ENCODE data around the gene MROH8.
"Not testable (repeated sequence)": the region's sequence is repeated elsewhere in the genome, so short reads cannot be mapped to it uniquely, and the experiment has no call there.

Gene MROH8

DNA sequence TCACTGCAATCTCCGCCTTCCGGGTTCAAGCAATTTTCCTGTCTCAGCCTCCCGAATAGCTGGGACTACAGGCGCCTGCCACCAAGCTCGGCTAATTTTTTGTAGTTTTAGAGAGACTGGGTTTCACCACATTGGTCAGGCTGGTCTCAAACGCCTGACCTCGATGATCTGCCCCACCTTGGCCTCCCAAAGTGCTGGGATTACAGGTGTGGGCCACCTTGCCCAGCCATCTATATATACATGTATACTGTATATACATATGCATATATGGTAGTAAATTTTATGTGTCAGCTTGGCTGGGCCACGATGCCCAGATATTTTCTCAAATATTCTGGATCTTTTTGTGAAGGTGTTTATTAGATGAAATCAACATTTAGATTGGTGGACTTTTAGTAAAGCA is 102.3 kb downstream of the MROH8 start:
- DNase-seq: no peak

DNA sequence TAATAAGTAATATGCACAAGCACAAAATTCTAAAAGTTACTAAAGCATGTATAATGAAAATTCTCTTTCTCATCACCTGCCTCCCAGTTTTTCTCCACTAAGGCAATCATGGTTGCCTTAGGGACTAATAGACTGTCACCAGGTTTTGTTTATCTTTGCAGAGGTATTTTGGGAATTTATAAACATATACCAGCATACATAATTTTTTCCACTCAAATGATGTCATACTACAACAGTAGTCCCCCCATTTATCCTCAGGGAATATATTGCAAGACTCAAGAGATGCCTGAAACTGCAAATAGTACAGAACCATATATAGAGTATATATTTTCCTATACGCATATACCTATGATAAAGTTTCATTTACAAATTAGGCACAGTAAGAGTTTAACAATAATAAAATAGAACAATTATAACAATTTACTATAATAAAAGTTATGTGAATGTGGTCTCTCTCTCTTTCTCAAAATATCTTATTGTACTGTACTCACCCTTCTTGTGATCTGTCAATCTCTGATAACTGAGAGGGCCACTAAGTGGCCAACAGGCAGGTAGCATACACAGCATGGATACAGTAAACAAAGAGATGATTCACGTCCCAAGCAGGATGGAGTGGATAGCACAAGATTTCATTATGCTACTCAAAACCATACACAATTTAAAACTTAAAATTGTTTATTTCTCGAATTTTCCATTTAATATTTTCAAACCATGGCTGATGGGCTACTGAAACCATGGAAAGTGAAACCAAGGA is 103.2 kb downstream of the MROH8 start:
- no peak for DNase-seq

DNA sequence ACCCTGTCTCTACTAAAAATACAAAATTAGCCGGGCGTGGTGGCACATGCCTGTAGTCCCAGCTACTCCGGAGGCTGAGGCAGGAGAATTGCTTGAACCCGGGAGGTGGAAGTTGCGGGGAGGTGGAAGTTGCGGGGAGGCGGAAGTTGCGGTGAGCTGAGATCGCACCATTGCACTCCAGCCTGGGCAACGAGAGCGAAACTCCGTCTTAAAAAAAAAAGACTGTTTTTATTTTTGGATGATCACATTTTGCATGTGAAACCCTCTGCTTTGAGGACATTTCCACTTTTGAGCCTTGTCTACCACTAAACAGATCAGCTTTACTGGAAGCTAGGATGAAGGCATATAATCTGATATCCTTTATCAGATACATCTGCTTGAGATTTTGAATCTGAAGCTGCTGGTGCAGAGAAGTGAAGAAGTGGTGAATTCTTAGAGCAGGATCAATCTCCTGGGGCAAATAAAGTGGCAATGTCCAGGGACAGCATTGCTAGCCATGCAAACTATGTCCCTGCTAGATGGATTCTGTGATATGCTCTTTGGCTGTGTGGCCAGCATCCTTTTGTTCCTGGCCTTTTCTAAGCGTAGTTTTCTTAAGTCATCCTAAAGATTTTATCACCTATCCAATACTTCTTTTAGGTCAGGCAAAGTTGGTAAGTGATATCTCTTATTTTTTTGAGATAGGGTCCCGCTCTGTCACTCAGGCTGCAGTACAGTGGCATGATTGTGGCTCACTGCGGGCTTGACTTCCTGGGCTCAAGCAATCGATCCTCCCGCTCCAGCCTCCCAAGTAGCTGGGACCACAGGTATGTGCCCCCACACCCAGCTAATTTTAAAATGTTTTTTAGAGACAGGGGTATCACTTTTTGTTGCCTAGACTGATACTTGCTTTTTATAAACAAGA is 106.8 kb downstream of the MROH8 start:
- no peak for DNase-seq

DNA sequence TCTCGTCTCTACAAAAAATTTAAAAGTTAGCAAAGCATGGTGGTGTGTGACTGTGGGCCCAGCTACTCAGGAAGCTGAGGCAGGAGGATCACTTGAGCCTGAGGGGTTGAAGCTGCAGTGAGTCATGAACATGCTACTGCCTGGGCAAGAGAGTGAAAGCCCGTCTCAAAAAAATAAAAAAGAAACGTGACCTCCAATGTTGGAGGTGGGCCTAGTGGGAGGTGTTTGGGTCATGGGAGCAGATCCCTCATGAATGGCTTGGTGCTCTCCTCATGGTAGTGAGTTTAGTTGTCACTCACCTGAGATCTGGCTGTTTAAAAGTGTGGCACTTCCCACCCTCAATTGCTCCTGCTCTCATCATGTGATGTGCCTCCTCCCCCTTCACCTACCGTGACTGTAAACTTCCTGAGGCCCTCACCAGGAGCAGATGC is 107.9 kb downstream of the MROH8 start:
- DNase-seq: peak; percentile 16

DNA sequence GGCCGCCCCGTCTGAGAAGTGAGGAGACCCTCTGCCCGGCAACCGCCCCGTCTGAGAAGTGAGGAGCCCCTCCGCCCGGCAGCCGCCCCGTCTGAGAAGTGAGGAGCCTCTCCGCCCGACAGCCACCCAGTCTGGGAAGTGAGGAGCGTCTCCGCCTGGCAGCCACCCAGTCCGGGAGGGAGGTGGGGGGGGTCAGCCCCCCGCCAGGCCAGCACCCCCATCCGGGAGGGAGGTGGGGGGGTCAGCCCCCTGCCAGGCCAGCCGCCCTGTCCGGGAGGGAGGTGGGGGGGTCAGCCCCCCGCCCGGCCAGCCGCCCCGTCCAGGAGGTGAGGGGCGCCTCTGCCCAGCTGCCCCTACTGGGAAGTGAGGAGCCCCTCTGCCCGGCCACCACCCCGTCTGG is 109.8 kb downstream of the MROH8 start:
- DNase-seq: not testable (repeated sequence)

DNA sequence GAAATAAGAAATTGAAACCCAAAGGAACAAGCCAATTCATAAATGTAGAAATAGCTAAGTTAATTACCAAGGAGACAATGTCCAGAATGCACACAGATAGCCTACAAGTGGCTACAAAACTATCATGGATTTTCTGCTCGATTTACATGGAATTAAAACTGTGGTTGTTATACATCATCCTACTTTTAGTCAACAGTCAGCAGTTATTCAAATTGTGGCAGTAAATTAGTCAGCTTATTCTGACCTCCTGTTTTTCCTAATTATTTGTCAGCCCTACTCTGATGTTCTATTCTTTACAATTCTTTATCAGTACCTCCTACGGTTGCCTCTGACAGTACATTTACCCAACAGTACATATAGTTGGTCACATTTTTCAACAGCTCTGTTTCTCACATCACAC is 113.2 kb downstream of the MROH8 start:
- no peak for DNase-seq

DNA sequence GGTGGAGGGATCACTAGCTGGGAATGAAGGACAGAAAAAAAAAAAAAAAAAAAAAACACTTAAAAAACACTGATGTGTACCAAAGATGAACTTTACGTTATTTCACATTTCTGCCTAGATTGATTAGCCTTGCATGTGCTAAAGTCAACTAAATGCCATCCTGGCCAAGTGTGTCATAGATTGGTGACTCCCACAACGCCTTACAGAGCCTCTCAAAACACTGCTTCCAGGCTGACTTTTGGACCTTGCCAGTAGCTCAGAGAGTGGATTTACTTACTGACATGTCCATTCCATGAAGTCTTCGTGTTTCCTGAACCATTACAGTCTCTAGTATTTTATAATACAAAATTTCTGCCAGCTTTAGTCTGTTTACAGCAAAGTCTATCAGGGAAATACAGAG is 124.1 kb downstream of the MROH8 start:
- no peak for DNase-seq

DNA sequence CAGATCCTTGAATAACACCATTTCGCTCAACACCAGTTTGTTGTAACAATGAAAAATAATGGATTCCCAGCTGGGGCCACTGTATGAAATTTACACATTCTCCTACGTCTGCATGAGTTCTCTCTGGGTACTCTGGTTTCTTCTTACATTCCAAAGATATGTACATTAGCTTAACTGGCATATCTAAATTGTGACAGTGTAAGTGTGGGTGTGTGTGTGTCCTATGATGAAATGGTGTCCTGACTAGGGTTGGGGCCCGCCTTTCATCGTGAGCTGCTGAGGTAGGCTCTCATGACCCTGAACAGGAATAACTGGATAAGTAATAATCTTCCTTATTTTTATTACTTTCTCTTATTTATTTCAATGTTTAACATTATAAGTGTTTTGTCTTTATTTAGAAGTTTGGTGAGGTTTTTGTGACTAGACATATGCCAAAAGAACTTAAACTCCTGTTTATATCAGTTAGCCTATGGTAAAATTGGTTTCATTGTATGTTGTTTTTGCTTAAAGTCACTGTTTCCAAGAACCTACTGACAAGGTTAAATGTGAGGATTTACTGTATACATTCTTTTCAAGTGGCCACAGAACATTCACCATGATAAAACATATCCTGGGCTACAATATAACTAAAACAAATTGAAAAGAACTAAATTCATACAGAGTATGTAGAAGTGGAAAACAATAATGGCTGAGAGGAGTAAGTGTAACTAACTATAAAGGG is 126.0 kb downstream of the MROH8 start:
- DNase-seq: no peak
